Nephron progenitor cell (in vitro differentiated cells): ENCODE results near the gene TMPRSS12.
"Not testable (repeated sequence)": the region's sequence is repeated elsewhere in the genome, so short reads cannot be mapped to it uniquely, and the experiment has no call there.

Experiments used
- DNase-seq: peaks from one replicate; pipeline ENCODE4 v3.0.0; 2021
- H3K27ac Mint-ChIP-seq: 2 replicates; pipeline ENCODE4 v1.8.0; 2021; ENCODE audit warnings: mild to moderate bottlenecking, moderate library complexity, mixed read lengths
- H3K27me3 Mint-ChIP-seq: 2 replicates; pipeline ENCODE4 v1.8.0; 2021; ENCODE audit warnings: mild to moderate bottlenecking, low read depth, mixed read lengths; ENCODE audit not compliant: poor library complexity
- H3K36me3 Mint-ChIP-seq: 2 replicates; pipeline ENCODE4 v1.8.0; 2021; ENCODE audit warnings: low read depth, mixed read lengths
- H3K4me1 Mint-ChIP-seq: 2 replicates; pipeline ENCODE4 v1.8.0; 2021; ENCODE audit warnings: mixed read lengths
- H3K4me3 Mint-ChIP-seq: 2 replicates; pipeline ENCODE4 v1.8.0; 2021; ENCODE audit warnings: mild to moderate bottlenecking, moderate library complexity, mixed read lengths
- H3K9me3 Mint-ChIP-seq: 2 replicates; pipeline ENCODE4 v1.8.0; 2021; ENCODE audit warnings: mild to moderate bottlenecking, moderate library complexity, mixed read lengths
- CTCF ChIP-seq: fragments of 200-600 bp; sonication (generic); IDR thresholded peaks from 2 replicates; pipeline ENCODE4 v1.5.0; 2021; ENCODE audit warnings: antibody characterized with exemption

The TMPRSS12 gene

GRCh38 chr12:50848963-50849362 is 6.2 kb downstream of the TMPRSS12 start:
- TF ChIP-seq CTCF: no peak
- Mint-ChIP-seq H3K36me3 (no peaks in the 10 kb centered on the region), H3K27me3 (peaks cover 18% of the 10 kb centered on the region), H3K9me3 (no peaks in the 10 kb centered on the region), H3K4me3 (no peak overlapping the region), H3K4me1 (no peaks in the 10 kb centered on the region), H3K27ac (no peak overlapping the region)
- no peak for DNase-seq

- not testable (repeated sequence) for H3K4me3 Mint-ChIP-seq, H3K36me3 Mint-ChIP-seq, H3K4me1 Mint-ChIP-seq, DNase-seq, H3K27ac Mint-ChIP-seq
- peaks cover 16% of the 10 kb centered on the region for H3K9me3 Mint-ChIP-seq
- peaks cover 21% of the 10 kb centered on the region for H3K27me3 Mint-ChIP-seq
Observed at GRCh38 chr12:50855218-50855617, 12.5 kb downstream of the TMPRSS12 start.

- not testable (repeated sequence) for DNase-seq, H3K4me3 Mint-ChIP-seq, H3K27ac Mint-ChIP-seq, H3K36me3 Mint-ChIP-seq, H3K4me1 Mint-ChIP-seq
- Mint-ChIP-seq H3K9me3 (peaks cover 16% of the 10 kb centered on the region), H3K27me3 (peaks cover 21% of the 10 kb centered on the region)
Observed at GRCh38 chr12:50855679-50856078, 13.0 kb downstream of the TMPRSS12 start.

GRCh38 chr12:50859621-50860310 is 17.0 kb downstream of the TMPRSS12 start:
- DNase-seq: no peak
- Mint-ChIP-seq H3K9me3 (peaks cover 14% of the 10 kb centered on the region), H3K4me1 (no peaks in the 10 kb centered on the region), H3K27me3 (peaks cover 7% of the 10 kb centered on the region), H3K27ac (no peak overlapping the region), H3K36me3 (no peaks in the 10 kb centered on the region), H3K4me3 (no peak overlapping the region)
- TF ChIP-seq CTCF: no peak

- Mint-ChIP-seq H3K9me3 (peaks cover 23% of the 10 kb centered on the region), H3K4me3 (no peak overlapping the region), H3K4me1 (no peaks in the 10 kb centered on the region), H3K27ac (no peak overlapping the region), H3K36me3 (peaks cover 9% of the 10 kb centered on the region), H3K27me3 (peaks cover 4% of the 10 kb centered on the region)
- DNase-seq: no peak
- no peak for TF ChIP-seq CTCF
Observed at GRCh38 chr12:50862316-50862715, 19.6 kb downstream of the TMPRSS12 start.

- H3K27ac Mint-ChIP-seq: no peak overlapping the region
- no peak for DNase-seq
- no peaks in the 10 kb centered on the region for H3K4me1 Mint-ChIP-seq
- peaks cover 37% of the 10 kb centered on the region for H3K9me3 Mint-ChIP-seq
- peaks cover 4% of the 10 kb centered on the region for H3K27me3 Mint-ChIP-seq
- H3K4me3 Mint-ChIP-seq: no peak overlapping the region
- peaks cover 9% of the 10 kb centered on the region for H3K36me3 Mint-ChIP-seq
- TF ChIP-seq CTCF: no peak
Observed at GRCh38 chr12:50865266-50865665, 22.5 kb downstream of the TMPRSS12 start.

GRCh38 chr12:50868881-50869280 is 26.2 kb downstream of the TMPRSS12 start:
- not testable (repeated sequence) for H3K4me1 Mint-ChIP-seq, H3K27ac Mint-ChIP-seq, H3K4me3 Mint-ChIP-seq, DNase-seq, H3K27me3 Mint-ChIP-seq, H3K36me3 Mint-ChIP-seq
- H3K9me3 Mint-ChIP-seq: peaks cover 60% of the 10 kb centered on the region
